A549 (cell line): ENCODE measurements around the gene PGK1.

ENCODE experiments used
- BHLHE40 ChIP-seq: IDR thresholded peaks from 2 replicates; pipeline ENCODE4 v1.6.1; 2012; ENCODE audit warnings: low read depth, low read length, inconsistent platforms
- CBX8 ChIP-seq: fragments of 200-600 bp; sonication (generic); IDR thresholded peaks from 2 replicates; pipeline ENCODE4 v1.6.1; 2016
- CTCF ChIP-seq: fragments of >200 bp; sonication (Bioruptor Twin); formaldehyde crosslinking; IDR thresholded peaks from 3 replicates; pipeline ENCODE4 v1.5.1; 2016
- EHF ChIP-seq: fragments of 250-450 bp; sonication (Bioruptor Pico); IDR thresholded peaks from 2 replicates; pipeline ENCODE4 v1.5.0; 2020; ENCODE audit warnings: mild to moderate bottlenecking
- FOSL2 ChIP-seq, 2 experiments: fragments of 450-650 bp in 1 of 2; fragments of >200 bp in 1 of 2; sonication (Bioruptor Twin) in 1 of 2; formaldehyde crosslinking; IDR thresholded peaks; 2 replicates each; pipeline versions ENCODE4 v1.5.0 to v1.6.1; 2016 to 2020; ENCODE audit warnings: mild to moderate bottlenecking in 1 of 2, moderate library complexity in 1 of 2
- TF ChIP-seq, protein P1 (sequence below): IDR thresholded peaks from 2 replicates; pipeline ENCODE4 v1.6.1; 2012; ENCODE audit warnings: low read depth, borderline replicate concordance

GRCh38 chrX:78105944-78106650, 2.0 kb downstream of the PGK1 start:
- TF ChIP-seq, protein P1, sequence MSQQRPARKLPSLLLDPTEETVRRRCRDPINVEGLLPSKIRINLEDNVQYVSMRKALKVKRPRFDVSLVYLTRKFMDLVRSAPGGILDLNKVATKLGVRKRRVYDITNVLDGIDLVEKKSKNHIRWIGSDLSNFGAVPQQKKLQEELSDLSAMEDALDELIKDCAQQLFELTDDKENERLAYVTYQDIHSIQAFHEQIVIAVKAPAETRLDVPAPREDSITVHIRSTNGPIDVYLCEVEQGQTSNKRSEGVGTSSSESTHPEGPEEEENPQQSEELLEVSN: no peak
- TF ChIP-seq EHF (CRISPR knock-in tag): no peak
- no peak for TF ChIP-seq CBX8
- no peak for TF ChIP-seq CTCF
- TF ChIP-seq BHLHE40: no peak
- TF ChIP-seq FOSL2 (IDR thresholded peaks at IDR 0.05): no peak
- TF ChIP-seq FOSL2 (CRISPR knock-in tag; IDR thresholded peaks at IDR 0.05): no peak
